Occipital lobe (tissue), 2 donors: ENCODE results near the gene ASIP. TPM values are rescaled to one million over a fixed set of nuclear protein-coding genes. Genes with fewer than 3 reads are reported as not detected.

Source experiments
- DNase-seq: peaks from one replicate; lab custom pipeline; 2025; lab: John Stamatoyannopoulos, UW
- total RNA-seq: library from RNA; depleted of rRNA; stranded (reverse); fragments of >200 nt; gene quantifications from one replicate; pipeline ENCODE4 v1.2.3, GENCODE V29; 2014

The ASIP gene
- total RNA-seq, 1 donor from 2014 or later = not detected

GRCh38 chr20:34311118-34312023 lies 70.1 kb downstream of the ASIP start:
- DNase-seq = no peak

- DNase-seq = no peak
Measured at GRCh38 chr20:34312024-34312460, 70.8 kb downstream of the ASIP start.

- DNase-seq = peak; percentile 83
Measured at GRCh38 chr20:34312544-34313217, 71.5 kb downstream of the ASIP start.

- DNase-seq = no peak
Measured at GRCh38 chr20:34315236-34315635, 74.0 kb downstream of the ASIP start.

- no peak for DNase-seq
Measured at GRCh38 chr20:34316196-34316814, 75.1 kb downstream of the ASIP start.

Other genes with a start within 250 kb of the ASIP start
- 56.8 TPM for gene RALY, start 247.5 kb upstream of the ASIP start, total RNA-seq
- 43.8 TPM for gene EIF2S2, start 129.2 kb upstream of the ASIP start, total RNA-seq
- 42.9 TPM for gene AHCY, start 61.9 kb downstream of the ASIP start, total RNA-seq
- 110 TPM for gene ITCH, start 121.8 kb downstream of the ASIP start, total RNA-seq